Measurements from ENCODE around the gene SLC22A15. TPM values are rescaled to one million over a fixed set of nuclear protein-coding genes. Genes with fewer than 3 reads are reported as not detected.

The SLC22A15 gene
- total and polyA plus RNA-seq, 2 experiments from 2014 or later, result 2.7 to 3.8 TPM

DNA sequence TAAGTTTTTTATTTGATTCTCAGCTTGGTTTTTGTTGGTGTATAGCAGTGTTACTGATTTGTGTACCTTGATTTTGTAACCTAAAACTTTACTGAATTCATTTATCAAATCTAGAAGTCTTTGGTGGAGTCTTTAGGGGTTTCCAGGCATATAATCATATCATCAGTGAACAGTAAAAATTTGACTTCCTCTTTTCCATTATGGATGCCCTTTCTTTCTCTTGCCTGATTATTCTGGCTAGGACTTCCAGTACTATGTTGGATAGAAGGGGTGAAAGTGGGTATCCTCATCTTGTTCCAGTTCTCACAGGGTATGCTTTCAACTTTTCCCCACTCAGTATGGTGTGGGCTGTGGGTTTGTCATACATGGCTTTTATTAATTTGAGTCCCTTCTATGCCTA, 111.3 kb downstream of the SLC22A15 start (continued):
- TF ChIP-seq, protein P1, sequence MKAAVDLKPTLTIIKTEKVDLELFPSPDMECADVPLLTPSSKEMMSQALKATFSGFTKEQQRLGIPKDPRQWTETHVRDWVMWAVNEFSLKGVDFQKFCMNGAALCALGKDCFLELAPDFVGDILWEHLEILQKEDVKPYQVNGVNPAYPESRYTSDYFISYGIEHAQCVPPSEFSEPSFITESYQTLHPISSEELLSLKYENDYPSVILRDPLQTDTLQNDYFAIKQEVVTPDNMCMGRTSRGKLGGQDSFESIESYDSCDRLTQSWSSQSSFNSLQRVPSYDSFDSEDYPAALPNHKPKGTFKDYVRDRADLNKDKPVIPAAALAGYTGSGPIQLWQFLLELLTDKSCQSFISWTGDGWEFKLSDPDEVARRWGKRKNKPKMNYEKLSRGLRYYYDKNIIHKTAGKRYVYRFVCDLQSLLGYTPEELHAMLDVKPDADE (IDR thresholded peaks at IDR 0.05), result no peak
- TF ChIP-seq JUNB (IDR thresholded peaks at IDR 0.05; ENCODE audit: unreplicated experiment) (no peak), POLR2AphosphoS5 (IDR thresholded peaks at IDR 0.05; ENCODE audit: low read depth) (no peak), NANOG (IDR thresholded peaks at IDR 0.05; ENCODE audit: borderline replicate concordance) (no peak), EZH2phosphoT487 (IDR thresholded peaks at IDR 0.05; ENCODE audit: unreplicated experiment) (no peak), STAT1 (IDR thresholded peaks at IDR 0.05; ENCODE audit: unreplicated experiment) (no peak)
- TF ChIP-seq, protein P2, sequence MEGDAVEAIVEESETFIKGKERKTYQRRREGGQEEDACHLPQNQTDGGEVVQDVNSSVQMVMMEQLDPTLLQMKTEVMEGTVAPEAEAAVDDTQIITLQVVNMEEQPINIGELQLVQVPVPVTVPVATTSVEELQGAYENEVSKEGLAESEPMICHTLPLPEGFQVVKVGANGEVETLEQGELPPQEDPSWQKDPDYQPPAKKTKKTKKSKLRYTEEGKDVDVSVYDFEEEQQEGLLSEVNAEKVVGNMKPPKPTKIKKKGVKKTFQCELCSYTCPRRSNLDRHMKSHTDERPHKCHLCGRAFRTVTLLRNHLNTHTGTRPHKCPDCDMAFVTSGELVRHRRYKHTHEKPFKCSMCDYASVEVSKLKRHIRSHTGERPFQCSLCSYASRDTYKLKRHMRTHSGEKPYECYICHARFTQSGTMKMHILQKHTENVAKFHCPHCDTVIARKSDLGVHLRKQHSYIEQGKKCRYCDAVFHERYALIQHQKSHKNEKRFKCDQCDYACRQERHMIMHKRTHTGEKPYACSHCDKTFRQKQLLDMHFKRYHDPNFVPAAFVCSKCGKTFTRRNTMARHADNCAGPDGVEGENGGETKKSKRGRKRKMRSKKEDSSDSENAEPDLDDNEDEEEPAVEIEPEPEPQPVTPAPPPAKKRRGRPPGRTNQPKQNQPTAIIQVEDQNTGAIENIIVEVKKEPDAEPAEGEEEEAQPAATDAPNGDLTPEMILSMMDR (conservative IDR thresholded peaks at IDR 0.05; ENCODE audit: low read depth in 2 of 2), result no peak

DNA sequence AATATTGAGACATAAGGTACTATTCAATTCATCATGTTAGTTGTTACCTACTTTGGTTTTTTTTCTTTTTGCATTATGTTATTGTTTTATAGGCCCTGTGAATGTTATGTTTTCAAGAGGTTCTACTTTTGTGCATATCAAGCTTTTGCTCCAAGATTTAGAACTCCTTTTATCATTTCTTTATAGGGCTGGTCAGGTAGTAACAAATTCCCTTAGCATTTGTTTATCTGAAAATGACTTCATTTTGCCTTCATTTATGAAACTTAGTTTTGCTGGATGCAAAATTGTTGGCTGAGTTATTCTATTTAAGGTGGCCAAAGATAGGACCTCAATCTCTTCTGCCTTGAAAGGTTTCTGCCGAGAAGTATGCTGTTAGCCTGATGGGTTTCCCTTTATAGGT, 113.6 kb downstream of the SLC22A15 start:
- no peaks in the 10 kb centered on the region for H3K79me2 ChIP-seq (replicated peaks; ENCODE audit: insufficient read depth)
- Mint-ChIP-seq H3K9me3 (peaks cover 16% of the 10 kb centered on the region), H3K27me3 (ENCODE audit: insufficient read depth, low read depth, poor library complexity) (peaks cover 2% of the 10 kb centered on the region), H3K36me3 (ENCODE audit: low read depth) (no peaks in the 10 kb centered on the region; the same call in 2 of the 3 replicates), H3K4me1 (no peaks in the 10 kb centered on the region), H3K4me3 (no peak overlapping the region), H3K27ac (no peak overlapping the region)
- no peaks in the 10 kb centered on the region for H3K27me3 ChIP-seq (ENCODE audit: insufficient read depth)
- H3K9me2 ChIP-seq (ENCODE audit: insufficient read depth), result peaks cover 5% of the 10 kb centered on the region; the same call in 1 of the 2 replicates
- no peaks in the 10 kb centered on the region for H3K36me3 ChIP-seq (ENCODE audit: insufficient read depth)
- no peak overlapping the region for H3K4me3 ChIP-seq
- no peaks in the 10 kb centered on the region for H3F3A ChIP-seq (replicated peaks; ENCODE audit: low read depth)
- ATAC-seq, result no peak
- no peak overlapping the region for H2AFZ ChIP-seq
- no peak overlapping the region for H3K4me2 ChIP-seq
- H3K27ac ChIP-seq (ENCODE audit: low read depth), result no peak overlapping the region
- no peak for DNase-seq (ENCODE audit: low spot score)
- H4K20me1 ChIP-seq (replicated peaks; ENCODE audit: insufficient read depth), result no peaks in the 10 kb centered on the region
- H3K4me1 ChIP-seq (ENCODE audit: insufficient read depth), result no peaks in the 10 kb centered on the region
- no peak for TF ChIP-seq ZNF331 (CRISPR knock-in tag; IDR thresholded peaks at IDR 0.05; ENCODE audit: low read depth)
- TF ChIP-seq, protein P3, sequence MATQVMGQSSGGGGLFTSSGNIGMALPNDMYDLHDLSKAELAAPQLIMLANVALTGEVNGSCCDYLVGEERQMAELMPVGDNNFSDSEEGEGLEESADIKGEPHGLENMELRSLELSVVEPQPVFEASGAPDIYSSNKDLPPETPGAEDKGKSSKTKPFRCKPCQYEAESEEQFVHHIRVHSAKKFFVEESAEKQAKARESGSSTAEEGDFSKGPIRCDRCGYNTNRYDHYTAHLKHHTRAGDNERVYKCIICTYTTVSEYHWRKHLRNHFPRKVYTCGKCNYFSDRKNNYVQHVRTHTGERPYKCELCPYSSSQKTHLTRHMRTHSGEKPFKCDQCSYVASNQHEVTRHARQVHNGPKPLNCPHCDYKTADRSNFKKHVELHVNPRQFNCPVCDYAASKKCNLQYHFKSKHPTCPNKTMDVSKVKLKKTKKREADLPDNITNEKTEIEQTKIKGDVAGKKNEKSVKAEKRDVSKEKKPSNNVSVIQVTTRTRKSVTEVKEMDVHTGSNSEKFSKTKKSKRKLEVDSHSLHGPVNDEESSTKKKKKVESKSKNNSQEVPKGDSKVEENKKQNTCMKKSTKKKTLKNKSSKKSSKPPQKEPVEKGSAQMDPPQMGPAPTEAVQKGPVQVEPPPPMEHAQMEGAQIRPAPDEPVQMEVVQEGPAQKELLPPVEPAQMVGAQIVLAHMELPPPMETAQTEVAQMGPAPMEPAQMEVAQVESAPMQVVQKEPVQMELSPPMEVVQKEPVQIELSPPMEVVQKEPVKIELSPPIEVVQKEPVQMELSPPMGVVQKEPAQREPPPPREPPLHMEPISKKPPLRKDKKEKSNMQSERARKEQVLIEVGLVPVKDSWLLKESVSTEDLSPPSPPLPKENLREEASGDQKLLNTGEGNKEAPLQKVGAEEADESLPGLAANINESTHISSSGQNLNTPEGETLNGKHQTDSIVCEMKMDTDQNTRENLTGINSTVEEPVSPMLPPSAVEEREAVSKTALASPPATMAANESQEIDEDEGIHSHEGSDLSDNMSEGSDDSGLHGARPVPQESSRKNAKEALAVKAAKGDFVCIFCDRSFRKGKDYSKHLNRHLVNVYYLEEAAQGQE (IDR thresholded peaks at IDR 0.05; ENCODE audit: unreplicated experiment), result no peak
- TF ChIP-seq EZH2phosphoT487 (IDR thresholded peaks at IDR 0.05; ENCODE audit: unreplicated experiment), result no peak
- TF ChIP-seq JUNB (IDR thresholded peaks at IDR 0.05; ENCODE audit: unreplicated experiment), result no peak
- no peak for TF ChIP-seq POLR2AphosphoS5 (IDR thresholded peaks at IDR 0.05; ENCODE audit: low read depth)
- TF ChIP-seq, protein P2 (conservative IDR thresholded peaks at IDR 0.05; ENCODE audit: low read depth in 2 of 2), result no peak
- TF ChIP-seq CREB1 (CRISPR knock-in tag; IDR thresholded peaks at IDR 0.05; ENCODE audit: low read depth), result no peak
- no peak for TF ChIP-seq NANOG (IDR thresholded peaks at IDR 0.05; ENCODE audit: borderline replicate concordance)
- TF ChIP-seq STAT1 (IDR thresholded peaks at IDR 0.05; ENCODE audit: unreplicated experiment), result no peak
- TF ChIP-seq, protein P1 (IDR thresholded peaks at IDR 0.05), result no peak

Data from GM23338 (cell line).